Measurements from ENCODE around the gene LSG1. TPM values are rescaled to one million over a fixed set of nuclear protein-coding genes. Genes with fewer than 3 reads are reported as not detected.
"Not testable (repeated sequence)": the region's sequence is repeated elsewhere in the genome, so short reads cannot be mapped to it uniquely, and the experiment has no call there.

Gene LSG1
- total RNA-seq, 1 donor from 2014 or later = 41.2 TPM

DNA sequence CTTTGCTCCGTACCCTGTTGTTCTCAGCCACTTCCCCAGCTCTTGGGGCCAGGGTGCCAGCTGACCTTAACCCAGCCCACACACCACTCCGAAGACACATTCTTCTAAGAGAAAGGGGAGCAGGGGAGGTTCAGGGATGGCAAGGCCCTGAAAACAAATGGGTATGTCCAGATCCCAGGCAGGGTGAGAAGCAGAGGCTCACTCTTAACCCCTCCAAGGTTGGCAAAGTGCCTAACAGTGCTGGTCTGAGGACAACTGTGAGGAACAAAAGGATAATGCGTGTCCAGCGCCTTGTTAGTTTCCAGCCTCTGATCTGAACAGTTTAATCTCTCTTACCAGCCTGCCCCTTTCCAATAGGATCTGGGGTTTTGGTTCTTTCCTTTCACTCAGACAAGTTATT lies 40.3 kb downstream of the LSG1 start:
- peaks cover 10% of the 10 kb centered on the region for H3K9me3 Mint-ChIP-seq
- H3K4me1 Mint-ChIP-seq = no peaks in the 10 kb centered on the region
- H3K36me3 ChIP-seq = no peaks in the 10 kb centered on the region
- H3K9ac ChIP-seq = no peak overlapping the region
- H3K79me2 ChIP-seq (ENCODE audit: low read depth) = peaks cover 8% of the 10 kb centered on the region
- H2AFZ ChIP-seq (replicated peaks) = no peak overlapping the region
- peaks cover 14% of the 10 kb centered on the region for H3F3A ChIP-seq (ENCODE audit: low read depth)
- H3K27ac Mint-ChIP-seq = no peak overlapping the region
- H4K20me1 ChIP-seq (ENCODE audit: low read depth) = no peaks in the 10 kb centered on the region
- H3K9me3 ChIP-seq (ENCODE audit: low read depth) = no peaks in the 10 kb centered on the region
- H3K27ac ChIP-seq = no peak overlapping the region
- H3K36me3 Mint-ChIP-seq = peaks cover 21% of the 10 kb centered on the region
- H3K27me3 ChIP-seq = no peaks in the 10 kb centered on the region
- TF ChIP-seq, protein P1, sequence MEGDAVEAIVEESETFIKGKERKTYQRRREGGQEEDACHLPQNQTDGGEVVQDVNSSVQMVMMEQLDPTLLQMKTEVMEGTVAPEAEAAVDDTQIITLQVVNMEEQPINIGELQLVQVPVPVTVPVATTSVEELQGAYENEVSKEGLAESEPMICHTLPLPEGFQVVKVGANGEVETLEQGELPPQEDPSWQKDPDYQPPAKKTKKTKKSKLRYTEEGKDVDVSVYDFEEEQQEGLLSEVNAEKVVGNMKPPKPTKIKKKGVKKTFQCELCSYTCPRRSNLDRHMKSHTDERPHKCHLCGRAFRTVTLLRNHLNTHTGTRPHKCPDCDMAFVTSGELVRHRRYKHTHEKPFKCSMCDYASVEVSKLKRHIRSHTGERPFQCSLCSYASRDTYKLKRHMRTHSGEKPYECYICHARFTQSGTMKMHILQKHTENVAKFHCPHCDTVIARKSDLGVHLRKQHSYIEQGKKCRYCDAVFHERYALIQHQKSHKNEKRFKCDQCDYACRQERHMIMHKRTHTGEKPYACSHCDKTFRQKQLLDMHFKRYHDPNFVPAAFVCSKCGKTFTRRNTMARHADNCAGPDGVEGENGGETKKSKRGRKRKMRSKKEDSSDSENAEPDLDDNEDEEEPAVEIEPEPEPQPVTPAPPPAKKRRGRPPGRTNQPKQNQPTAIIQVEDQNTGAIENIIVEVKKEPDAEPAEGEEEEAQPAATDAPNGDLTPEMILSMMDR (IDR thresholded peaks at IDR 0.05) = no peak
- no peak for TF ChIP-seq EZH2phosphoT487 (IDR thresholded peaks at IDR 0.05)
- no peak for TF ChIP-seq EZH2 (IDR thresholded peaks at IDR 0.05)
- H3K27me3 Mint-ChIP-seq (ENCODE audit: insufficient read depth, low read depth) = peaks cover 7% of the 10 kb centered on the region
- H3K4me3 Mint-ChIP-seq = peak overlapping the region; percentile 90
- peak overlapping the region; percentile 97 for H3K4me3 ChIP-seq
- H3K4me1 ChIP-seq = no peaks in the 10 kb centered on the region
- H3K4me2 ChIP-seq = no peak overlapping the region
- no peak for DNase-seq (ENCODE audit: low spot score)

DNA sequence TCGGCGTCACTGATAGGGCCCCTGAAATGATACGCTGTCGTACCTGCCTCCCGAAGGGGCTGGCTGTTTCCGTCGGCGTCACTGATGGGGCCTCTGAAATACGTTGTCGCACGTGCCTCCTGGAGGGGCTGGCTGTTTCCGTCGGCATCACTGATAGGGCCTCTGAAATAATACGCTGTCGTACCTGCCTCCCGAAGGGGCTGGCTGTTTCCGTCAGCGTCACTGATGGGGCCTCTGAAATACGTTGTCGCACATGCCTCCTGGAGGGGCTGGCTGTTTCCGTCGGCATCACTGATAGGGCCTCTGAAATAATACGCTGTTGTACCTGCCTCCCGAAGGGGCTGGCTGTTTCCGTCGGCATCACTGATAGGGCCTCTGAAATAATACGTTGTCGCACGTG lies 41.3 kb downstream of the LSG1 start:
- not testable (repeated sequence) for H3K27ac Mint-ChIP-seq; H3K9ac ChIP-seq; H3K27ac ChIP-seq; H3K9me3 ChIP-seq (ENCODE audit: low read depth); H3K4me1 Mint-ChIP-seq; DNase-seq (ENCODE audit: low spot score); H3K36me3 ChIP-seq; H3K4me1 ChIP-seq; H3K79me2 ChIP-seq (ENCODE audit: low read depth); H3K9me3 Mint-ChIP-seq; H3K4me3 ChIP-seq; H3K4me3 Mint-ChIP-seq; H3K27me3 ChIP-seq; H2AFZ ChIP-seq (replicated peaks); H3K4me2 ChIP-seq; H4K20me1 ChIP-seq (ENCODE audit: low read depth); H3K27me3 Mint-ChIP-seq (ENCODE audit: insufficient read depth, low read depth)
- H3F3A ChIP-seq (ENCODE audit: low read depth) = peaks cover 14% of the 10 kb centered on the region
- H3K36me3 Mint-ChIP-seq = peaks cover 22% of the 10 kb centered on the region

DNA sequence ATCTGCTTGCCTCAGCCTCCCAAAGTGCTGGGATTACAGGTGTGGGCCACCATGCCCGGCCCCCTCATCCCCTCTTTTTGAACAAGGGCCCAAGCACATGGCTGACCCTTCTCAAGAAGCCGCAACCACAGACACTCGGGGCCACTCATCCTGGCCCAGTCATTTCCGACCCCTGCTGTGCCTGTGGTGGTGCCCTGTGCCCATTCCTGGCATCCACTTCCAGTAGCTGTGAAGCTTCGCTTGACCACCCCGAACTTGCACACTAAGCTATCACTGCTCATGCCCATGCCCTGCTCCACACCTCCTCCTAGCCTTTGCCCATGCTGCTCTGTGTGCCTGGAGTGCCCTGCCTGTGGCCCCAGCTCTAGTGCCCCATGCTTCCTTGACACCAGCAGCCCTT lies 47.0 kb downstream of the LSG1 start:
- Histone ChIP-seq H4K20me1 (ENCODE audit: low read depth) (no peaks in the 10 kb centered on the region), H3K36me3 (no peaks in the 10 kb centered on the region), H3K4me2 (no peak overlapping the region), H3F3A (ENCODE audit: low read depth) (no peaks in the 10 kb centered on the region), H3K79me2 (ENCODE audit: low read depth) (no peaks in the 10 kb centered on the region), H3K4me1 (no peaks in the 10 kb centered on the region), H3K27ac (no peak overlapping the region), H3K4me3 (no peak overlapping the region), H3K27me3 (no peaks in the 10 kb centered on the region), H2AFZ (replicated peaks) (no peak overlapping the region), H3K9ac (no peak overlapping the region), H3K9me3 (ENCODE audit: low read depth) (no peaks in the 10 kb centered on the region)
- TF ChIP-seq, protein P1 (IDR thresholded peaks at IDR 0.05) = no peak
- no peak for TF ChIP-seq EZH2 (IDR thresholded peaks at IDR 0.05)
- no peak for TF ChIP-seq EZH2phosphoT487 (IDR thresholded peaks at IDR 0.05)
- no peak for DNase-seq (ENCODE audit: low spot score)
- H3K4me3 Mint-ChIP-seq = no peak overlapping the region
- peaks cover 22% of the 10 kb centered on the region for H3K36me3 Mint-ChIP-seq
- peaks cover 2% of the 10 kb centered on the region for H3K27me3 Mint-ChIP-seq (ENCODE audit: insufficient read depth, low read depth)
- peaks cover 2% of the 10 kb centered on the region for H3K4me1 Mint-ChIP-seq
- H3K9me3 Mint-ChIP-seq = peaks cover 3% of the 10 kb centered on the region
- no peak overlapping the region for H3K27ac Mint-ChIP-seq

DNA sequence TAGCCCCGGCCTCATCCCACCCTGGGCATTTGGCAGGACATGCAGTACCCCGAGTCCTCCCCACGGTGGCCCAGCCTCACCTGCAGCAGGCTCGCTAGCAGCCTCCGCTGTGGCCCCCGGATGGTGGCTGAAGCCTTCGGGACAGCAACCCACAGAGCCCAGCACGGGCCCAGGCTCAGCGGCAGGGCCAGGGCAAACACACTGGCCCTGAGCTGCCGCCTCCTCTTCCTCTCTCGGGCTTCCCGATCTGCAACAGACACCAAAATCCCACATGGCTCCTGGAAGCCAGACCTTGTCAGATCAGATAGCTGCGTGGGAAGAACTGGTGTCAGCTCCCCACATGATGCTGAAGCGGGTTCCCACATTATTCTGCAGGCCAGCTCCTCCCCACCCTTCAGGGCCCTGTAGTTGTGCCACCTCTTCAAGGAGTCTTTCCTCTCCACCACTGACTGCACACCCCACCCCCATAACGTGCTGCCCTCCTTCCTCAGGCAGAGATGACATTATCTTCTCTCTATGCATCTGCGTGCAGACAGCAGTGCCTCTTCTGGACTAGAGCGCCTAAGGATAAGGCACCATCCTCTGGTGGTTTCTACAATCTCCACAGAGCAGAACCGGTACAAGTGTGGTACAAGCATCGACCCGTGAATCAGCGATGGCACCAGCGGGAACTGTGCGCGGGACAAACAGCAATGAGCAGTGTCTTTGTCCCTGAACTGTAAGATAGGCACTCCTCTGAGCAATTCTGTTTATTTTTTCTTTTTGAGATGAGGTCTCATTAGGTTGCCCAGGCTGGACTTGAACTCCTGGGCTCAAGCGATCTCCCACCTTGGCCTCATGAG lies 48.3 kb downstream of the LSG1 start:
- Mint-ChIP-seq H3K36me3 (peaks cover 20% of the 10 kb centered on the region), H3K4me3 (no peak overlapping the region), H3K9me3 (no peaks in the 10 kb centered on the region), H3K4me1 (peaks cover 2% of the 10 kb centered on the region), H3K27me3 (ENCODE audit: insufficient read depth, low read depth) (peaks cover 5% of the 10 kb centered on the region), H3K27ac (peak overlapping the region; percentile 40)
- Histone ChIP-seq H3K4me1 (no peaks in the 10 kb centered on the region), H3K4me2 (no peak overlapping the region), H3K36me3 (no peaks in the 10 kb centered on the region), H3K4me3 (no peak overlapping the region), H3K27ac (no peak overlapping the region), H3K27me3 (no peaks in the 10 kb centered on the region), H4K20me1 (ENCODE audit: low read depth) (no peaks in the 10 kb centered on the region), H2AFZ (replicated peaks) (no peak overlapping the region), H3F3A (ENCODE audit: low read depth) (no peaks in the 10 kb centered on the region), H3K79me2 (ENCODE audit: low read depth) (no peaks in the 10 kb centered on the region), H3K9me3 (ENCODE audit: low read depth) (no peaks in the 10 kb centered on the region), H3K9ac (no peak overlapping the region)
- TF ChIP-seq EZH2 (IDR thresholded peaks at IDR 0.05) = no peak
- no peak for DNase-seq (ENCODE audit: low spot score)

Data from neural progenitor cell (in vitro differentiated cells).